ENCODE data around the gene NPAS2.

GRCh38 chr2:100910111-100910510 lies 90.2 kb downstream of the NPAS2 start:
- TF ChIP-seq, protein P1, sequence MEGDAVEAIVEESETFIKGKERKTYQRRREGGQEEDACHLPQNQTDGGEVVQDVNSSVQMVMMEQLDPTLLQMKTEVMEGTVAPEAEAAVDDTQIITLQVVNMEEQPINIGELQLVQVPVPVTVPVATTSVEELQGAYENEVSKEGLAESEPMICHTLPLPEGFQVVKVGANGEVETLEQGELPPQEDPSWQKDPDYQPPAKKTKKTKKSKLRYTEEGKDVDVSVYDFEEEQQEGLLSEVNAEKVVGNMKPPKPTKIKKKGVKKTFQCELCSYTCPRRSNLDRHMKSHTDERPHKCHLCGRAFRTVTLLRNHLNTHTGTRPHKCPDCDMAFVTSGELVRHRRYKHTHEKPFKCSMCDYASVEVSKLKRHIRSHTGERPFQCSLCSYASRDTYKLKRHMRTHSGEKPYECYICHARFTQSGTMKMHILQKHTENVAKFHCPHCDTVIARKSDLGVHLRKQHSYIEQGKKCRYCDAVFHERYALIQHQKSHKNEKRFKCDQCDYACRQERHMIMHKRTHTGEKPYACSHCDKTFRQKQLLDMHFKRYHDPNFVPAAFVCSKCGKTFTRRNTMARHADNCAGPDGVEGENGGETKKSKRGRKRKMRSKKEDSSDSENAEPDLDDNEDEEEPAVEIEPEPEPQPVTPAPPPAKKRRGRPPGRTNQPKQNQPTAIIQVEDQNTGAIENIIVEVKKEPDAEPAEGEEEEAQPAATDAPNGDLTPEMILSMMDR (IDR thresholded peaks at IDR 0.05), result no peak
- TF ChIP-seq POLR2AphosphoS5 (IDR thresholded peaks at IDR 0.05), result no peak

All from upper lobe of left lung (tissue), 4 donors.